GM23248 (cell line): ENCODE data around the gene PDPK1. TPM values are rescaled to one million over a fixed set of nuclear protein-coding genes. Genes with fewer than 3 reads are reported as not detected.
"Not testable (repeated sequence)": the region's sequence is repeated elsewhere in the genome, so short reads cannot be mapped to it uniquely, and the experiment has no call there.

ENCODE experiments used
- DNase-seq: peaks from one replicate; pipeline ENCODE4 v3.0.0-alpha.2; 2015
- H2AFZ ChIP-seq: fragments of 200-600 bp; sonication (generic); 2 replicates; pipeline ENCODE4 v1.6.1; 2016; ENCODE audit warnings: antibody characterized with exemption
- H3F3A ChIP-seq: fragments of 200-600 bp; sonication (generic); 2 replicates; pipeline ENCODE4 v1.6.1; 2016; ENCODE audit warnings: mild to moderate bottlenecking, antibody characterized with exemption, mixed run types; ENCODE audit not compliant: insufficient read depth
- H3K27ac ChIP-seq: fragments of 200-600 bp; sonication (generic); 2 replicates; pipeline ENCODE4 v1.5.1; 2016; ENCODE audit warnings: mild to moderate bottlenecking
- H3K27me3 ChIP-seq: fragments of 200-600 bp; sonication (generic); replicated peaks from 2 replicates; pipeline ENCODE4 v1.6.1; 2016; ENCODE audit warnings: mild to moderate bottlenecking; ENCODE audit not compliant: insufficient read depth
- H3K36me3 ChIP-seq: fragments of 200-600 bp; sonication (generic); 2 replicates; pipeline ENCODE4 v1.6.1; 2016; ENCODE audit warnings: low read depth, mild to moderate bottlenecking
- H3K4me1 ChIP-seq: fragments of 200-600 bp; sonication (generic); 2 replicates; pipeline ENCODE4 v1.6.1; 2016; ENCODE audit warnings: mild to moderate bottlenecking; ENCODE audit not compliant: insufficient read depth
- H3K4me2 ChIP-seq: fragments of 200-600 bp; sonication (generic); one replicate; pipeline ENCODE4 v1.6.1; 2016; ENCODE audit warnings: mild to moderate bottlenecking; ENCODE audit not compliant: unreplicated experiment
- H3K4me3 ChIP-seq: fragments of 200-600 bp; sonication (generic); 2 replicates; pipeline ENCODE4 v1.5.1; 2016; ENCODE audit warnings: mild to moderate bottlenecking
- H3K79me2 ChIP-seq: fragments of 200-600 bp; sonication (generic); 2 replicates; pipeline ENCODE4 v1.6.1; 2016; ENCODE audit warnings: mild to moderate bottlenecking; ENCODE audit not compliant: insufficient read depth
- H3K9ac ChIP-seq: fragments of 200-600 bp; sonication (generic); 2 replicates; pipeline ENCODE4 v1.6.1; 2016; ENCODE audit warnings: mild to moderate bottlenecking
- H3K9me2 ChIP-seq: fragments of 200-600 bp; sonication (generic); 2 replicates; pipeline ENCODE4 v1.6.1; 2016; ENCODE audit warnings: mixed run types, mild to moderate bottlenecking, moderate library complexity; ENCODE audit not compliant: insufficient read depth
- H3K9me3 ChIP-seq: fragments of 200-600 bp; sonication (generic); one replicate; pipeline ENCODE4 v1.6.1; 2017; ENCODE audit warnings: low read depth
- H4K20me1 ChIP-seq: fragments of 200-600 bp; sonication (generic); 2 replicates; pipeline ENCODE4 v1.6.0; 2016; ENCODE audit not compliant: insufficient read depth
- WGBS, 2 experiments: methylation state at CpG; one replicate each; pipeline ENCODE4 v1.1.6; 2015 to 2017; ENCODE audit warnings: low lambda C conversion rate in 2 of 2, low coverage in 1 of 2; ENCODE audit errors: missing lambda C conversion rate in 2 of 2; 5-methylcytosine and 5-hydroxymethylcytosine counted together
- in situ Hi-C: fragments of 300-500 bp; cut with MboI; formaldehyde crosslinking; loops from 2 replicates; pipeline ENCODE4 v1.15.0; 2020
- polyA plus RNA-seq: library from polyadenylated mRNA; unstranded; fragments of >200 nt; fragmentation: Nextera tagmentation; extraction: Ambion mirVana; gene quantifications from 2 replicates; pipeline ENCODE4 v1.2.1, GENCODE V29; 2016
- total RNA-seq: library from RNA; depleted of rRNA; stranded (reverse); fragments of >200 nt; shearing (Covaris generic); gene quantifications from 2 replicates; pipeline ENCODE4 v1.2.3, GENCODE V29; 2014

Gene PDPK1
- total and polyA plus RNA-seq, 2 experiments from 2014 or later: 21.6 to 28.1 TPM

- H2AFZ ChIP-seq, H3K9me3 ChIP-seq, H4K20me1 ChIP-seq, DNase-seq, H3K79me2 ChIP-seq, H3K4me1 ChIP-seq, H3K9me2 ChIP-seq, H3K36me3 ChIP-seq, in situ Hi-C loops, H3K9ac ChIP-seq, H3K4me3 ChIP-seq, H3K27me3 ChIP-seq, H3K27ac ChIP-seq, H3F3A ChIP-seq, H3K4me2 ChIP-seq: not testable (repeated sequence)
- WGBS, 2 experiments: no CpG with 5 or more reads among the region's 7 CpGs
Observed at GRCh38 chr16:2632291-2632690, 94.5 kb downstream of the PDPK1 start.

- H3K27me3 ChIP-seq, H3K36me3 ChIP-seq, H2AFZ ChIP-seq, in situ Hi-C loops, H3F3A ChIP-seq, H3K27ac ChIP-seq, H3K9me2 ChIP-seq, H3K4me1 ChIP-seq, H3K9me3 ChIP-seq, H3K4me2 ChIP-seq, DNase-seq, H3K9ac ChIP-seq, H3K4me3 ChIP-seq, H4K20me1 ChIP-seq, H3K79me2 ChIP-seq: not testable (repeated sequence)
- 0% methylated on average over 2 of the region's 12 CpGs; no CpG with 5 or more reads in 1 of the 2 experiments for WGBS, 2 experiments
Observed at GRCh38 chr16:2639071-2639721, 101.4 kb downstream of the PDPK1 start.

- DNase-seq, H3K4me2 ChIP-seq, H3K9me2 ChIP-seq, H3K79me2 ChIP-seq, H3K36me3 ChIP-seq, H2AFZ ChIP-seq, H3K9ac ChIP-seq, H4K20me1 ChIP-seq, H3F3A ChIP-seq, H3K4me3 ChIP-seq, H3K27me3 ChIP-seq, H3K4me1 ChIP-seq, H3K9me3 ChIP-seq, H3K27ac ChIP-seq, in situ Hi-C loops: not testable (repeated sequence)
- WGBS, 2 experiments: 79 to 90% methylated on average over 5 to 9 of the region's 9 CpGs
Observed at GRCh38 chr16:2639722-2640072, 101.9 kb downstream of the PDPK1 start.

DNA sequence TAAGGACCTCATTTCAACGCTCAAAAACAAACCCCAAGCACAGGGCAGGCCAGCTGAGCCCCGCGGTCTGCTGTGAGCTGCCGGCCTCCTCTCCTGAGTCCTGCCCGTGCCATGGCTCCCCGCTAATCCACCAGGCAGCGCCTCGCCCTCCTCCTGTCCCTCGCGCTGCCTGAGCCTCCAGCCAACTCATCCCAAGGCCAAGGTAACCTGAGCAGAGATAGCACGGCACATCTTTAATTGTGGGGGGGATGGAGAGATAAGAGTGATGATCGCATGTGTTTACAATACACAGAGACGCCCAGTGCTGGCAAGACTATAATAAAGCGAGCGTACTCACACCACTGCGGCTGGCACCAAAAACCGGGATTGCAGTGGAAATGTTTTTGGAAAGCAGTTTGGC, 104.7 kb downstream of the PDPK1 start:
- H3K27ac ChIP-seq, H3K9me2 ChIP-seq, H3K9ac ChIP-seq, H3K36me3 ChIP-seq, H2AFZ ChIP-seq, H3F3A ChIP-seq, H4K20me1 ChIP-seq, H3K4me3 ChIP-seq, H3K4me2 ChIP-seq, H3K79me2 ChIP-seq, DNase-seq, H3K9me3 ChIP-seq, H3K27me3 ChIP-seq, in situ Hi-C loops, H3K4me1 ChIP-seq: not testable (repeated sequence)
- WGBS, 2 experiments: 97% methylated on average over 6 of the region's 17 CpGs; no CpG with 5 or more reads in 1 of the 2 experiments

- H3K4me2 ChIP-seq, DNase-seq, H3K4me1 ChIP-seq, H3K4me3 ChIP-seq, in situ Hi-C loops, H3K9me2 ChIP-seq, H3F3A ChIP-seq, H3K36me3 ChIP-seq, H4K20me1 ChIP-seq, H3K27me3 ChIP-seq, H3K9me3 ChIP-seq, H3K27ac ChIP-seq, H2AFZ ChIP-seq, H3K79me2 ChIP-seq, H3K9ac ChIP-seq: not testable (repeated sequence)
- 89% methylated on average over 1 of the region's 12 CpGs; no CpG with 5 or more reads in 1 of the 2 experiments for WGBS, 2 experiments
Observed at GRCh38 chr16:2644754-2645453, 107.1 kb downstream of the PDPK1 start.

GRCh38 chr16:2651268-2651871, 113.5 kb downstream of the PDPK1 start:
- H3K27me3 ChIP-seq, H4K20me1 ChIP-seq, H3K9me2 ChIP-seq, H3K4me1 ChIP-seq, H3K9me3 ChIP-seq, DNase-seq, H3F3A ChIP-seq, H3K27ac ChIP-seq, H3K4me2 ChIP-seq, H3K36me3 ChIP-seq, in situ Hi-C loops, H3K4me3 ChIP-seq, H2AFZ ChIP-seq, H3K9ac ChIP-seq, H3K79me2 ChIP-seq: not testable (repeated sequence)
- WGBS, 2 experiments: 25% methylated on average over 1 of the region's 14 CpGs; no CpG with 5 or more reads in 1 of the 2 experiments
